Amniotic stem cell (primary cell): Measurements from ENCODE around the gene C1QL2.
A peak's percentile ranks its signal among the peaks of the same experiment; 100 is the strongest.

Experiments used
- DNase-seq: peaks from one replicate; lab custom pipeline; 2025; lab: John Stamatoyannopoulos, UW

Gene C1QL2

GRCh38 chr2:119106301-119106897 is 52.2 kb downstream of the C1QL2 start:
- peak; percentile 4 for DNase-seq
